Erythroblast (primary cell): ENCODE data around the gene ABCC4.

Experiments
- GATA1 ChIP-seq: IDR thresholded peaks from 2 replicates; pipeline ENCODE4 v1.6.1; 2011; ENCODE audit warnings: low read depth, mild to moderate bottlenecking, control low read depth, low read length, moderate library complexity
- POLR2A ChIP-seq: IDR thresholded peaks from 2 replicates; pipeline ENCODE4 v1.6.1; 2011; ENCODE audit warnings: mild to moderate bottlenecking, low read length

- TF ChIP-seq POLR2A (no peak), GATA1 (no peak)
These were observed 269.1 kb downstream of the ABCC4 start for GRCh38 chr13:95032121-95032520.
